Eye (tissue), 1 donor: ENCODE measurements around the gene CDKAL1.
A peak's percentile ranks its signal among the peaks of the same experiment; 100 is the strongest.
"Not testable (repeated sequence)": the region's sequence is repeated elsewhere in the genome, so short reads cannot be mapped to it uniquely, and the experiment has no call there.

Source experiments
- DNase-seq: peaks from one replicate; pipeline ENCODE4 v3.0.0-alpha.2; 2015

CDKAL1 gene

DNA sequence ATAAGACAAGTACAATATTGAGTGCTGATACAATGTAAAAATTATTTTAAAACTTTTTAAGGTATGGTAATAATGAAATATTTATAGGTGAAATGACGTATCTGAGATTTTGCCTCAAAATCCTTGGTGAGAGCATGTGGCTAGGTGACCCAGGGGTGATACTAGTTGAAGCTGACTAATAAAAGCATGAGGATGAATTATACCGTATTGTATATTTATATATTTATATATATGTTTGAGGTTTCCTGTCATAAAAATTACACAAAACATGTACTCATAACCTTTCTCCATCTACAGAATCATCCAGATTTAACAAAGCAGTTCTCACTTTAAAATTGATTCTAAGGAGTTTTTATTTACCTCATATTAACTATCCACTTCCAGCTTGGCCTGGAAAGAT, 358.1 kb downstream of the CDKAL1 start:
- DNase-seq, result no peak

DNA sequence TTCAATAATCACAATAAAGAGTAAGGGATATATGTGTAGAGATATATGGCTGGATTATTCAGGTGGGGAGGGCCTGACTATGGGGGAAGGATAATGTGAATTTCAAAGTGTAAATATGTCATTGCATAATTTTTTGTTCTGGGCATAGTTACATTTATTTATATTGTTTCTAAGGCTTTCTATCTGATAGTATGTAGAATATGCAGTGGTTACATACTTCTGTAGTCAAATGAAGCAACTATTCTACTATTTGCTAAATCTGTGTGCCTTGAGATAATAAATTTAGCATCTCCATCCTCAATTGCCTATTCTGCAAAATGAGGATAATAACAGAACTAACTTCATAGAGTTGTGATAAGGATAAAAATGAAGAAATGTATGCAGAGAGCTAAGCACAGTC, 359.2 kb downstream of the CDKAL1 start:
- no peak for DNase-seq

DNA sequence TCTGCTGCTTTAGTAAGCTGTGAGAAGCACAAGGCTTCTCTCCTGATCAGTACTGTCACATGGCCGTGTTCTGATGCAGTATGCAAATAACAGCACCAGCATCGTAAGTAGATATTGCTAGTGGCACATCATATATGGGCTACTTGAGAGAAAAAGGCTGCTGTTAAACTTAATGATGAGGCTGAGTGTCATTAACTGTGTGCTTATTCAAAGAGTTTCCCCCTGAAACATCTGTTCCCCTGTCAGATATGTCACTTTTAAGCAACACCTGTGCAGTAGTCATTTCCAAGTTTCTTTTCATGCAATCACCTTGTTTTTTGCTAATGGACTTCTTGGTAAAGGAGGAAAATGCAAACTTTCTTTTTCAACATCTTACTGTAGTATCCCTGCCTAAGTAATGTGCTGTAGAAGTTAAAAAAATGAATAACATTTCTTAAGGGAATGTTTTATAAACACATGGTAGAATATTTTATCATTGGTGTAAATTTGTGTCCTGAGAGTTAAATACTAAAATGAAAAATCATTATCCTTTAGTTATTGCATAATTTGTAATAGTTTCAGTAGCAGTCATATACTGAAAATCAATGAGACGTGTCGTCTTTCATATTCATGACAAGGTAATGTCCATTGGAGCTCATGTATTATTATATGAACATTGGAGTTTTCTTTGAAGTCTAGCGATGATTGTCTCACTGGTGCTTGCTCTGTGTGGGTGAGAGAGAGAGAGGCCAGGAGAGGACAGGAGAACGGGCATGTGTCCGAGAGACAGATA, 366.3 kb downstream of the CDKAL1 start:
- no peak for DNase-seq

DNA sequence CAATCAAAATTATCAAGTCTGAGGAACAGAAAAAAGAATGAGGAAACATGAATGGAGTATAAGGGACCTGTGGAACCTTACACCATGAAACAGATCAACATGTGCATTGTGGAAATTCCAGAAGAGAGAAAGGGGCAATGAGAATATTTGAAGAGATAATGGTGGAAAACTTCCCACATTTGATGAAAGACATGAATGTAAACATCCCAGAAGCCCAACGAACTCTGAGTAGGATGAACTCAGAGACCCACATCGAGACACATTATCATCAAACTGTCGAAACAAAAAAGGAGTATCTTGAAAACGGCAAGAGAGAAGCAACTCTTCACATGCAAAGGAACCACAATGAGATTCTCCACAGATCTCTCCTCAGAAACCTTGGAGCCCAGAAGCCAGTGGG, 371.1 kb downstream of the CDKAL1 start:
- DNase-seq, result no peak

DNA sequence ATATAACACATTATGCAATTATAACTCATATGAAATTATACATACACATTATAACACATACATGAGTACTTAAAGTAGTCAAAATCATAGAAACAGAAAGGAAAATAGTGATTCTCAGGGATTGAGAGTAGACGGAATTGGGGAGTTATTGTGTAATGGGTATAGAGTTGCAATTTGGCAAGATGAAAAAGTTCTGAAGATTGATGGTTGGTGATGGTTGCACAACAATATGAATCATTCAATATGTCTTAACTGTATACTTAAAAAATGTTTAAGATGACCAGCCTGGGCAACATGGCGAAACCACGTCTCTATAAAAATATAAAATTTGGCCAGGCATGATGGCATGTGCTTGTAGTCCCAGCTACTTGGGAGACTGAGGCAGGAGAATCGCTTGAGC, 372.7 kb downstream of the CDKAL1 start:
- DNase-seq, result no peak

DNA sequence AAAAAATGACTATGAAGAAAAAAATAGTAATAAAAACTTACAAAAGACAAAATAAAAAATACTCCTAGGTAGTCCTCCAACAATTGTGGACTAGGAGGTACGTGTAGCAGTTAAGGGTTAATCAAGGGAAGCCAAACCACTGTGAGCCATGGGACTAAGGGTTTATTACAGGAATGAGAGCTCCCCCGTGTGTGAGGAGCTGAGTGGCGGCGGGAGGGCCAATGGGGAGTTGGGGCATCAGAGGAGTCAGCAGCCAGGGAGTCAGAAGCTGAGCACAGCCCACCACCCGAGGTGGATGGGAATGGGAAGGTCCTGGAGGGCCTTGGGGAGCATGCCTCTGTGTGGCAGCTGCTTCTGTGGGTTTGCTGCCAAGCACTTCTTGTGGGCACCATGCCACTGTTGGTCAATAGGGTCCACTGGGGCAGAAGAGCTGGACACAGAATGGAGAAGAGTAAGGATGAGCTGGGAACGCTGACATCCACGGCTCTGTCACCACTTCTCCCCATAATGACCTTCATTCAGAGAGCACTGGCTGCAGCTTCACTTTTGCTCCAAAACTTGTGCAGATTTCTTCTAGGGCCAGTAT, 373.3 kb downstream of the CDKAL1 start:
- no peak for DNase-seq

DNA sequence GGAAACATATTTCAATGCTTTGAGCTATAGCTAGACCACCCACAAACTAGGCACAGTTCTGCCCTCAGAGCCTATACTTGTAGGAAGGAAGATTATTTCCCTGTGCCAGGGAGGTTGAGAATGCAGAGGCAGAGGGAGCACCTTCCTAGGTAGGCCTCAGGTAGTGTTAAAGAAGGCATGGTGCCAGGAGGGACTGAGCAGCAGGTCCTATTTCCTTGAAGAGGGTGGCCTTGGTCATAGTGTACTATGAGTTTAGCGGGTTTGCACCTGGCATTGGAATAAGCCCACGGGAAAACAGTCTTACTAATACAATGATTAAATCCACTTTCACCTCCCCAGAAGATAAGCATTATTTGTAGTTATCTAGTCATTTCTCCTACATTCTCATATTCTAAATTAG, 375.4 kb downstream of the CDKAL1 start:
- no peak for DNase-seq

DNA sequence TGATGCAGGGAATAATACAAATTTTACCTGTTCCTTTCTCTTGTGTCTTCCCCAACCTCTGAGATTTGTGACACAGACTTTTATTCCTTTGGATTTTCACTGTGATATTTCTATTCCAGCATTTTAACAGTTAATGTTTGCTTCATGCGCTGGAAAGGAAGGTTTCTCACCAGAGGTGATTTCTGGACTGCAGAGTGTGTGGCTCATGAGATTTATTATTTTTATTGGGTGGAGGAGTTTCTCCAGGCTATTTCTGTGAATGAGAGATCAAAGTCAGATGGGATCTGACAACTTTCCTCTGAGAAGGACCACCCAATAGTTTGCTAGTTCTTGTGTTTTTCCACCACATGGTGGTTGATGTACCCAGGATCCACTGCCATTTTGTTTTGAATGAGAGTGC, 377.5 kb downstream of the CDKAL1 start:
- DNase-seq, result no peak

DNA sequence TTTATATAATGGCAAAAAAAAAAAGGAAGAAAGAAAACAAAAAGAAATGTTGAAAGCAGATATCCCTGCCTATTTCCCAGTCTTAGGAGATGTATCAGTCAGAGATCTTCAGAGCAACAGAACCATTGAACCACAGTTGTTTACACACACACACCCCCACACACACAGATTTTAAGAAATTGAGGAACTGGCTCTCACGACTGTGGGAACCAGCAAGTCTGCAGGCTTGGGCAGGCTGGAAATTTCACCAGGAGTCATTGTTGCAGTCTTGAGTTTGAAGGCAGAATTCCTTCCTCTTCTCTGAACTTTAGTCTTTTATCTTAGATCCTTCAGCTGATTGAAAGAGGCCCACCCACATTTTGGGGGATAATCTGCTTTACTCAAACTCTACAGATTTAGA, 380.9 kb downstream of the CDKAL1 start:
- DNase-seq, result no peak

DNA sequence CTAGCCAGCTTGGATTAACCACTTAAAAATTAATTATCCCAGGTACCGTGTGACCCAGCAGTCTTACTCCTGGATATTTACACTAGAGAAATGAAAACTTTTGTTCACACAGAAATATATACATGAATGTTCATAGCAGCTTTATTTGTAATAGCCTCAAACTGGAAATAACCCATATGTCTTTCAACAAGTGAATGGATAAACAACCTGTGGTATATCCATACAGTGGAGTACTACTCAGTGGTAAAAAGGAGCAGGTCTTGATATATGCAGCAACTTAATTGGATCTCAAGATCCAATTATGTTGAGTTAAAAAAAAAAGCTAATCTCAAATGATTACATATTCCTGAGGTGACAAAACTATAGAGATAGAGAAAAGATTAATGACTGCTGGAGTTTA, 381.4 kb downstream of the CDKAL1 start:
- no peak for DNase-seq

DNA sequence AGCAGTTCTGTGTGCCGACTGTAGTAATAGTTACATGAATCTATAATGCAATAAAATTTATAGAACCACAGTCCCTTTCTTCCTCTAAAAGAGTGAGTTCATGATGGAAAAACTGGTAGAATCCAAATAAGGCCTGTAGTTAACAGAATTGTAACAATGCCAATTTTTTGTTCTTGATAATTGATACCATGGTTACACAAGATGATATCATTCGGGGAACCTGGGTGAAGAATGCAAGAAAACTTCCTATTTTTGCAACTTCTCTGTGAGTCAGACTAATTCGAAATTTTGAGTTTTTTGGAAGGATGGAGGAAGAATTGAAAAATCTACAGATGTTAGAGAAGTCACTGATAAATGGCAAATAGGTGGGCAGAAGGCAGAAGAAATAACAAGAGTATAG, 381.8 kb downstream of the CDKAL1 start:
- DNase-seq, result no peak

DNA sequence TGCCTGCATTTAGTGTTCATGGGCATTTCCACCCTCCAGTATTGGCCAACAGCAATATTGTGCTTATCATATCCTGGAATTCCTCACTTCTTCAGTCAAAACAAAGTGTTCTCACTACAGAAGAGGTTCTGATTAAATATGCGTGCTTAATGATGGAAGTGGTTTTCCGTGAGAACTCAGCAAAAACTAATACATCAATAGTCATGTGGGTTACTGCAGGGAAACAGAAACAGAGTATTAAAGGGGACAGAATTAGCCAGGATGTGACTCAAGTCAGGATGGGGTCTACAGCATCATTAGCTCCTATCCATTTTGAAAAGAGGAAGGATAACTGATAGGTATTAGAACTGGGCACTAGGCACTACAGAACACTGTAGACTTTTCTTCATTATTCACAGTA, 384.6 kb downstream of the CDKAL1 start:
- DNase-seq, result no peak

DNA sequence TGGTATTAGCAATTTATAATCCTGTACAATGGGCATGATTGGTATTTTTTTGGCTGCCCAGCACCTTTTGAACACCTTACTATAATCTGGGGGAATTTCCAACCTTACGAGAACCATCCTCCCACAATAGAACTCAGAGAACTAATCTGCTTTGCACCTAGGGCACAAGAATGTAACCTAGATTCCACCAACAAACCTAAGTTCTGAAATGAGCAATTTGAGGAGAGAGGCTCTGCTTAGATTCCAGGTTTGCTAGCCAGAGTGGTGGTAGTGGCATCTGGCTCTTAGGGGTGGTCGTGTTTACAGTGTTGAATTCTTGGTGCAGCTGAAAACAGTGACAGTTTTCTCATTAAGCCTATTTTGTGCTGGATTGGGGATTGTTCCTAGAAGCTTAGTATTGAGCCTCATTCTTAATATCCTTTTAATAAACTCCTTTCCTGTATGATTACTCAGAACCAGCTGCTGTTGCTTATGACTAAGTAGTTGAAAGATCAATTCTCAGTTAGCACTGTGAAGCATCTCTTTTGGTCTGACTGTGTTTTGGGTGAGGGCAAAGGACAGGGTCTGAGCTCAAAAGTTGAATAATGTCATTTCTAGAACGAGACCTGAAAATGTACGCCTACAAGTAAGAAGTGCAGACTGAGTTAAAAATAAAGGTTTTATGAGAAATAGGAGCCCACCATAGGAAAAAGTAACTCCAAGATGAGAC, 385.6 kb downstream of the CDKAL1 start:
- no peak for DNase-seq

DNA sequence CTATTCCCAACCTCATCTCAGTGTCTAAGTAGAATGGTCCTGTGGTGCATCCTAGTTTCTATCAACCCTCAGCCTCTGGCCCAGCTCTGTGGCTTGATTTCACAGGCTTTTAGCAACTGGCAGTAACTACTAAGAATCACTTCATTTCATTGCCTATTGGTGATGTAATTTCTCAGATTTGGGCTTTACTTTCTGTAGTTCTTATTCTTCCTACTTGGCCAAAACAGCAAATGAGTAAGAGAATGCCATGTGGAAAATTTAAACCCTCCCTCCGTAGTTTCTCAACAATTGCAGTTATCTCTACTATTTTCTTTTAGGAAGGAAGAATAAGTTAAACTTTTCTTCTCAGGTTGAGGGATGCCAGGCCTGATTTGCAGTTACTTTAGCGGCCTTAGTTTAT, 387.3 kb downstream of the CDKAL1 start:
- DNase-seq, result no peak

DNA sequence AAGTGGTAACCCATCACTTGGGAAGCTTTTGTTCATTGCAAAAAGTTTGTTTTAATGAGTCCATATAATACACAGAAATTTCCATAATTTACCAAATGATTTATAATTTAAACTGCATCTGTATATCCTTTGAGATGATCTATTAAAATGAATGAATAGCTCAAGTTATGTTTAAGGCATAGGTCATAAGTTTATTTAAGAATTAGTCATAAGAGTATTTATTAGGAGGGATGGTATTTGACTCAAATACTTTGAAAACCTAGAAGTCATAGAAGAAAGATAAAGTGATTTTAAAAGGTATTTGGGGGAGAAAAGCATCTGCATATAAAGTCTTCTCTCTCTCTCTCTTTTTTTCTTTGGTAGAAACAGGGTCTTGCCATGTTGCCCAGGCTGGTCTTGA, 388.5 kb downstream of the CDKAL1 start:
- DNase-seq, result no peak

DNA sequence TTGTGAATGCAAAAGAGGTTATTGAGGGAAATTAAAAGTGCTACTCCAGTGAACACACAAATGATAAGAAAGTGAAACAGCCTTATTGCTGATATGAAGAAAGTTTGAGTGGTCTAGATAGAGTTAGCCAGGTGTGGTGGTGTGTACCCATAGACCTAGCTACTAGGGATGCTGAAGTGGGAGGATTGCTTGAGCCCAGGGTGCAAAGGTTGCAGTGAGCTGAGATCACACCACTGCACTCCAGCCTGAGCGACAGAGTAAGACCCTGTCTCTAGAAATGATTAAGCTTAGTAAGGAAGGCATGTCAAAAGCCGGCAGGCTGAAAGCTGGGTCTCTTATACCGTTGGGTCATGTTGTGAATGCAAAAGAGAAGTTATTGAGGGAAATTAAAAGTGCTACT, 389.8 kb downstream of the CDKAL1 start:
- DNase-seq, result not testable (repeated sequence)

DNA sequence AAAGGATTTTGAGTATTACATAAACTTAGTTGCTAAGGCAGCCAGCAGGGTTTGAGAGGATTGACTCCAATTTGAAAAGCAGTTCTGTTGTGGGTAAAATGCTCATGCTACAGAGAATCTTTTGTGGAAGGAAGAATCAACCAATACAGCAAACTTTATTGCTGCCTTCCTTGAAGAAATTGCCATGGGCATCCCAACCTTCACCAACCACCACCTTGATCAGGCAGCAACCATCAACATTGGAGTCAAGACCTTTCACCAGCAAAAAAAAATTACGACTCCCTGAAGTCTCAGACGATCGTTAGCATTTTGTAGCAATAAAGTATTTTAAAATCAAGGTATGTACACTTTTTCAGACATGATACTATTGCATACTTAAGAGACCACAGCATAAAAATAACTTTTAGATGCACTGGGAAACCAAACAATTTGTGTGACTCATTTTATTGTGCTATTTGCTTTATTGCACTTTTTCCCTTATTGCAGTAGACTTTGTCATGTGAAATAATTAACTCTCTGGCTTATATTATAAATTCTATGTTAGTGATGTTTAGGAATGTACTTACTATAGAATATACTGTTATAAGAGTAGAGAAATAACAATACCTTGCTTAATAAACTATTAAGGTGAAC, 390.8 kb downstream of the CDKAL1 start:
- no peak for DNase-seq

DNA sequence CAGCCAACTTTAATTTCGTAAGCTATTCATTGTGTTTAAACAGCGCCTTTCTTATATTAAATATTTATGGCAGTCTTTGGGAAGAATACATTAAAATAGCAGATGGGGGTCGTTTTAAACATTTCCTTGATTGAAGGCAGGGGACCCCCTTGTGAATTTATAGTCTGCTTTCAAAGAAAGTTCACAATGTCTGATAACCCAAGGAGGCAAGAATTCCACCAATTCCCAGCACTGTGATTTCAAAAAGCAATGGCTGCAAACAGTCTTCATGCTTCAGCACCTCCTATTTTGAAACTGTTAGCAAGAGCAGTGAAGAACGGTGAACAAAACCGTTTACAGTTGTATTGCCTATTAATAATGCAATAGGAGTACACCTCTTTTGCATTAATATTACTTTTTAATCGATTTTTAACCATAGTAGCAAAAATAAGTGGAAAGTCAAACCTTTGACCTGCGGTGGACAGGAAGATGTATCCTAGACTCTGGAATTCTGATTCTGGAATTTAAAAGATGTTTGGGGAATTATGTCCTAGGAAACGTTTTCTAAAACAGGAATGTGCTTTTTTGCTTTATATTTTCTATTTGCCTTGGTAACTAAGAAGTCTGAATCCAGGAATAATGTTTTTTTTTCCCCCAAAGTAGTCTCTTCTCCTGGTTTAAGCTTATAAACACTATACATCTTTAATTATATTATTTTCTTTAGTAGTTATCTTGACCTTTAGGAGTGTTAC, 393.0 kb downstream of the CDKAL1 start:
- peak; percentile 33 for DNase-seq

DNA sequence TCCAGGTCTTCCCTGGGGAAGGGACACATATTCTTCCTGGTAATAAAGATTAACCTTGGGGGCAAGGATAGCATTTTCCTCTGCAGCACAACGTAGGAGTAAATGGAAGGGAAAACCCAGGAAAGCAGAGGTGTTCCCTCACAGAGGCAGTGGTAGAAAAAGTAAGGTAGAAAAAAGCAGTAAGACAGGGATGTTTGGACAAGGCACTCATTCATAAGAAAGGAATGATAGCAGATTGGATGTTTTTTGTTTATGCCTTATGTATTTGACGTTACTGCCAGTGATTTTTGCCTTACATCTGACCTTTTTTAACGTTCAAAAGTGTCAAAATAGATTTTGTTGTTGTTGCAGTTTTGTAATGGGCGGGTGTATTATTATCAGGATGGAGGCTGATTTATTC, 395.0 kb downstream of the CDKAL1 start:
- no peak for DNase-seq

DNA sequence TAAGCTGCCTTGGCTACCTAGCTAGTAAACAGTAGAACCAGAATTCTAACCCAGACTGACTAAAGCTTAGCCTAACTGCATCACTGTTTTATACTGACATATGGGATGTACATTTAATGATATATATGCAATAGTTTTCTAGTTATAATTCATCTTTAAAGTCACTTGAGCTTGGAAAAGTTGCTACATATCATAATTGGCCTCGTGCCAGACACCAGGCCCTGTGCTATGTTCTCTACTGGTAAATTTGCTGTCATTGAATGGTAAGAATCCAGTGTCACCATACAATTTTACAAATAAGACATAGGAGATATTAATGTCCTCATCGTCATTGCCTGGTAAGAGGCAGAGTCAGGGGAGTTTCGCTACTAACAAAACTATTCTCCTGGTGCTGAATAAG, 396.8 kb downstream of the CDKAL1 start:
- no peak for DNase-seq

DNA sequence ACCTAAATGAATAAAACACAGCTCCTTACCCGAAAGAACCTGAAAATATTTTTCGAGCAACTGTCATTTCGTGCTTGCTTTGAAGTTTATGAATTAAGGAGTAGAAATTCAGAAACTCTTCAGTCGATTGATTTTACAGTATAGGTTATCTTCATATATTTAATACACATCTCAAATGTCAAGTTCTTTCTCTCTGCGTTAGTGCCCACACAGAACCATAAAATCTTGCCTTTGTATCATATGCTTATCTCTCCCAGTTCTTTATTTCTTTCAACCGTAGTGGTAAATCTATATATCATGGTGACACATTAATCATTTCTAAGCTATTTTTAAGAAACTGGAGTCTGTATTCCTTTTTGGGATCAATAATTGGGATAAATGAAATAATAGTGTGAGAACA, 397.5 kb downstream of the CDKAL1 start:
- no peak for DNase-seq

DNA sequence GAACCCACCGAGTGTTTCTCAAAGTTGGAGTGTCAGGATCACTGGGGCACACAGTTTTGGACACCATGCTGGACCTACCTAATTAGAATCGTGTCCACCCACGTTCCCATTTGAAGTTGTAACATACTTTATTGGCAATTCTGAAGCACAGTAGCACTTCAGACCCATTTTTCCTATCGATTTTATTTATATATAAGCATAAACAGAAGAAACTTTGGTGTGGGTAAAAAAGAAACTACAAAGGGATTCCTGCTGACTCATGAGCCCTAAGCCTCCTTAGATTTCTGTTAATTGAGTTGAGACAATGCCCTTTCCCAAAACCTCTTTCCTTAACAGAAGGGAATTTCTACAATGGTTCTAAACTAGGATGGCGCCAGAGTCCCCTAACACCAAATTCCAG, 398.0 kb downstream of the CDKAL1 start:
- no peak for DNase-seq
